ENCODE results near the gene AOPEP.

DNA sequence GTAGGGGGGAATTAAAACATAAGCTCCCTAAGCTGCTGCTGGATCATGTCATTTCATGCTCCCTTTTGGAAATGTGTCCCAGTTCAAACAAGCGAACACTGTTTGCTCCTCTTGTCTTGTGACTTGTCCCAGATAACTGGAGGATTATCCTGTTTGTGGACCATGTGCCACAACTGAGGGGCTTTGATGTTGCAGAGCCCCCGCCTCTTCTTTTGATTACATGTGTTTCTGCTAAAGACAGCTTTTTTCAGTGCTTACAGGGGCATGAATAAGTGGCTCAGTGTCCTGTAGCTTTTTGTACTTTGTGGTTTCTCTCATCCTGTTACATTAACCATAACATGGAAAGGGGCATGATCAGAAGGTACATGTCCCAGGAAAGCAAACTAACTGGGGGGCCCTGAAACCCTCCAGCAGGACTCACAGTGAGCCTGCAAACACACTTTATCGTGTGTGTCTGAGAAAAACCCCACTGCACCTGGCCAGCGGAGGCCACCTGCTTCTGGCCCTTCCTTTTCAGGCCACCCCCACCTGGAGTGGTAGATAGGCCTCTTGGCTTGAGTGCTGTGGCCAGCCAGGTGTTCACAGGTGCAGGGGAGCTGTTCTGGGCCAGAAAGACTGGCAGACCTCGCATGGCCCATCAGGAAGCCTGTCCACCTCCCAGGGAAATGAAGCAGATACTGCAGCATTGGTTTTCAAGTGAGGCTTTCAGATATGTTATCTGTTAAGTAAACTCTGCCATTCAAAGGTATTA is 305.4 kb downstream of the AOPEP start:
- TF ChIP-seq, protein P1, sequence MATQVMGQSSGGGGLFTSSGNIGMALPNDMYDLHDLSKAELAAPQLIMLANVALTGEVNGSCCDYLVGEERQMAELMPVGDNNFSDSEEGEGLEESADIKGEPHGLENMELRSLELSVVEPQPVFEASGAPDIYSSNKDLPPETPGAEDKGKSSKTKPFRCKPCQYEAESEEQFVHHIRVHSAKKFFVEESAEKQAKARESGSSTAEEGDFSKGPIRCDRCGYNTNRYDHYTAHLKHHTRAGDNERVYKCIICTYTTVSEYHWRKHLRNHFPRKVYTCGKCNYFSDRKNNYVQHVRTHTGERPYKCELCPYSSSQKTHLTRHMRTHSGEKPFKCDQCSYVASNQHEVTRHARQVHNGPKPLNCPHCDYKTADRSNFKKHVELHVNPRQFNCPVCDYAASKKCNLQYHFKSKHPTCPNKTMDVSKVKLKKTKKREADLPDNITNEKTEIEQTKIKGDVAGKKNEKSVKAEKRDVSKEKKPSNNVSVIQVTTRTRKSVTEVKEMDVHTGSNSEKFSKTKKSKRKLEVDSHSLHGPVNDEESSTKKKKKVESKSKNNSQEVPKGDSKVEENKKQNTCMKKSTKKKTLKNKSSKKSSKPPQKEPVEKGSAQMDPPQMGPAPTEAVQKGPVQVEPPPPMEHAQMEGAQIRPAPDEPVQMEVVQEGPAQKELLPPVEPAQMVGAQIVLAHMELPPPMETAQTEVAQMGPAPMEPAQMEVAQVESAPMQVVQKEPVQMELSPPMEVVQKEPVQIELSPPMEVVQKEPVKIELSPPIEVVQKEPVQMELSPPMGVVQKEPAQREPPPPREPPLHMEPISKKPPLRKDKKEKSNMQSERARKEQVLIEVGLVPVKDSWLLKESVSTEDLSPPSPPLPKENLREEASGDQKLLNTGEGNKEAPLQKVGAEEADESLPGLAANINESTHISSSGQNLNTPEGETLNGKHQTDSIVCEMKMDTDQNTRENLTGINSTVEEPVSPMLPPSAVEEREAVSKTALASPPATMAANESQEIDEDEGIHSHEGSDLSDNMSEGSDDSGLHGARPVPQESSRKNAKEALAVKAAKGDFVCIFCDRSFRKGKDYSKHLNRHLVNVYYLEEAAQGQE (IDR thresholded peaks at IDR 0.05; ENCODE audit: low read depth, low read length), result no peak
- no peak for TF ChIP-seq CHD2 (IDR thresholded peaks at IDR 0.05; ENCODE audit: low read length, partially characterized antibody)
- TF ChIP-seq, protein P2, sequence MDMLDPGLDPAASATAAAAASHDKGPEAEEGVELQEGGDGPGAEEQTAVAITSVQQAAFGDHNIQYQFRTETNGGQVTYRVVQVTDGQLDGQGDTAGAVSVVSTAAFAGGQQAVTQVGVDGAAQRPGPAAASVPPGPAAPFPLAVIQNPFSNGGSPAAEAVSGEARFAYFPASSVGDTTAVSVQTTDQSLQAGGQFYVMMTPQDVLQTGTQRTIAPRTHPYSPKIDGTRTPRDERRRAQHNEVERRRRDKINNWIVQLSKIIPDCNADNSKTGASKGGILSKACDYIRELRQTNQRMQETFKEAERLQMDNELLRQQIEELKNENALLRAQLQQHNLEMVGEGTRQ (IDR thresholded peaks at IDR 0.05; ENCODE audit: borderline replicate concordance, low read depth, low read length), result no peak
- TF ChIP-seq, protein P3, sequence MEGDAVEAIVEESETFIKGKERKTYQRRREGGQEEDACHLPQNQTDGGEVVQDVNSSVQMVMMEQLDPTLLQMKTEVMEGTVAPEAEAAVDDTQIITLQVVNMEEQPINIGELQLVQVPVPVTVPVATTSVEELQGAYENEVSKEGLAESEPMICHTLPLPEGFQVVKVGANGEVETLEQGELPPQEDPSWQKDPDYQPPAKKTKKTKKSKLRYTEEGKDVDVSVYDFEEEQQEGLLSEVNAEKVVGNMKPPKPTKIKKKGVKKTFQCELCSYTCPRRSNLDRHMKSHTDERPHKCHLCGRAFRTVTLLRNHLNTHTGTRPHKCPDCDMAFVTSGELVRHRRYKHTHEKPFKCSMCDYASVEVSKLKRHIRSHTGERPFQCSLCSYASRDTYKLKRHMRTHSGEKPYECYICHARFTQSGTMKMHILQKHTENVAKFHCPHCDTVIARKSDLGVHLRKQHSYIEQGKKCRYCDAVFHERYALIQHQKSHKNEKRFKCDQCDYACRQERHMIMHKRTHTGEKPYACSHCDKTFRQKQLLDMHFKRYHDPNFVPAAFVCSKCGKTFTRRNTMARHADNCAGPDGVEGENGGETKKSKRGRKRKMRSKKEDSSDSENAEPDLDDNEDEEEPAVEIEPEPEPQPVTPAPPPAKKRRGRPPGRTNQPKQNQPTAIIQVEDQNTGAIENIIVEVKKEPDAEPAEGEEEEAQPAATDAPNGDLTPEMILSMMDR (IDR thresholded peaks at IDR 0.05), result no peak
